Endodermal cell (in vitro differentiated cells): ENCODE data around the gene AGO3. TPM values are rescaled to one million over a fixed set of nuclear protein-coding genes. Genes with fewer than 3 reads are reported as not detected.
A peak's percentile ranks its signal among the peaks of the same experiment; 100 is the strongest.

ENCODE experiments used
- DNase-seq: peaks from one replicate; pipeline ENCODE4 v3.0.0-alpha.2; 2017
- H3K27ac ChIP-seq: 2 replicates; pipeline ENCODE4 v1.5.1; 2013; ENCODE audit warnings: mild to moderate bottlenecking, low read depth, low read length, moderate library complexity
- H3K27me3 ChIP-seq: 2 replicates; pipeline ENCODE4 v1.6.1; 2013; ENCODE audit warnings: mild to moderate bottlenecking, low read length, moderate library complexity; ENCODE audit not compliant: insufficient read depth, control insufficient read depth, poor library complexity, severe bottlenecking
- H3K36me3 ChIP-seq: 2 replicates; pipeline ENCODE4 v1.7.0; 2013; ENCODE audit warnings: mild to moderate bottlenecking, low read length, moderate library complexity; ENCODE audit not compliant: control insufficient read depth, insufficient read depth
- H3K4me1 ChIP-seq: one replicate; pipeline ENCODE4 v1.7.0; 2013; ENCODE audit warnings: low read length; ENCODE audit not compliant: control insufficient read depth, insufficient read depth
- H3K4me3 ChIP-seq: 2 replicates; pipeline ENCODE4 v1.5.1; 2013; ENCODE audit warnings: mild to moderate bottlenecking, low read length, moderate library complexity
- H3K9ac ChIP-seq: 2 replicates; pipeline ENCODE4 v1.6.1; 2013; ENCODE audit warnings: mild to moderate bottlenecking, low read length, moderate library complexity; ENCODE audit not compliant: poor library complexity, severe bottlenecking; ENCODE audit errors: extremely low read depth
- H3K9me3 ChIP-seq: 2 replicates; pipeline ENCODE4 v1.6.1; 2013; ENCODE audit warnings: mild to moderate bottlenecking, low read length, moderate library complexity; ENCODE audit not compliant: control insufficient read depth
- H3K27ac Mint-ChIP-seq: 2 replicates; pipeline ENCODE4 v1.8.0; 2020; ENCODE audit warnings: mixed read lengths
- H3K27me3 Mint-ChIP-seq: 2 replicates; pipeline ENCODE4 v1.8.0; 2021; ENCODE audit warnings: mild to moderate bottlenecking, mixed read lengths; ENCODE audit not compliant: insufficient read depth
- H3K36me3 Mint-ChIP-seq: 2 replicates; pipeline ENCODE4 v1.8.0; 2020; ENCODE audit warnings: low read depth, mixed read lengths
- H3K4me1 Mint-ChIP-seq: 2 replicates; pipeline ENCODE4 v1.8.0; 2020; ENCODE audit warnings: mixed read lengths
- H3K4me3 Mint-ChIP-seq: 2 replicates; pipeline ENCODE4 v1.8.0; 2020; ENCODE audit warnings: mild to moderate bottlenecking, moderate library complexity, mixed read lengths
- H3K9me3 Mint-ChIP-seq: 2 replicates; pipeline ENCODE4 v1.8.0; 2020; ENCODE audit warnings: mild to moderate bottlenecking, mixed read lengths
- CTCF ChIP-seq: fragments of 200-600 bp; sonication (generic); conservative IDR thresholded peaks from 2 replicates; pipeline ENCODE4 v1.5.0; 2021; ENCODE audit warnings: antibody characterized with exemption, mild to moderate bottlenecking
- WGBS, 2 experiments: methylation state at CpG; one replicate each; pipeline versions ENCODE4 v1.1.5 to v1.1.7; 2013; ENCODE audit warnings: missing lambda C conversion rate in 2 of 2, mixed read lengths in 1 of 2; ENCODE audit not compliant: insufficient coverage in 1 of 2, insufficient read length in 1 of 2; 5-methylcytosine and 5-hydroxymethylcytosine counted together
- total RNA-seq, 2 donors: library from RNA; stranded (reverse); fragmentation: NEBNext Ultra II Directional in 1 of 2; extraction: Animal tissue kit (Norgen Biotek cat#: 25700) in 1 of 2; gene quantifications; 2 replicates in 1 of 2; 3 replicates in 1 of 2; pipeline ENCODE4 v1.2.1, GENCODE V29; 2021

Gene AGO3
- total RNA-seq, 2 donors from 2014 or later: 32.8 to 39.8 TPM

- H3K4me3 ChIP-seq: no peak overlapping the region
- H3K27ac ChIP-seq: no peak overlapping the region
- 77% methylated on average over 2 of the region's 2 CpGs; no CpG with 5 or more reads in 1 of the 2 experiments for WGBS, 2 experiments
- no peak for TF ChIP-seq CTCF
- no peaks in the 10 kb centered on the region for H3K4me1 ChIP-seq
- no peak overlapping the region for H3K9ac ChIP-seq
- peaks cover 13% of the 10 kb centered on the region for H3K36me3 ChIP-seq
- Mint-ChIP-seq H3K4me1 (peaks cover 20% of the 10 kb centered on the region), H3K27ac (peak overlapping the region; percentile 24), H3K4me3 (no peak overlapping the region), H3K27me3 (no peaks in the 10 kb centered on the region), H3K9me3 (no peaks in the 10 kb centered on the region), H3K36me3 (peaks cover 2% of the 10 kb centered on the region)
- no peak for DNase-seq
- H3K9me3 ChIP-seq: no peaks in the 10 kb centered on the region
- H3K27me3 ChIP-seq: no peaks in the 10 kb centered on the region
Observed at GRCh38 chr1:35945327-35945726, 14.4 kb downstream of the AGO3 start.

GRCh38 chr1:35947547-35947946 lies 16.6 kb downstream of the AGO3 start:
- H3K4me3 Mint-ChIP-seq: no peak overlapping the region
- TF ChIP-seq CTCF: no peak
- peaks cover 20% of the 10 kb centered on the region for H3K4me1 Mint-ChIP-seq
- no peak for DNase-seq
- peaks cover 9% of the 10 kb centered on the region for H3K36me3 Mint-ChIP-seq
- no peaks in the 10 kb centered on the region for H3K27me3 Mint-ChIP-seq
- Histone ChIP-seq H3K4me3 (no peak overlapping the region), H3K9ac (no peak overlapping the region), H3K27ac (no peak overlapping the region), H3K4me1 (no peaks in the 10 kb centered on the region), H3K27me3 (no peaks in the 10 kb centered on the region), H3K9me3 (no peaks in the 10 kb centered on the region), H3K36me3 (peaks cover 22% of the 10 kb centered on the region)
- 92% methylated on average over 2 of the region's 2 CpGs for WGBS, 2 experiments
- peak overlapping the region; percentile 28 for H3K27ac Mint-ChIP-seq
- H3K9me3 Mint-ChIP-seq: no peaks in the 10 kb centered on the region

- Mint-ChIP-seq H3K36me3 (peaks cover 6% of the 10 kb centered on the region), H3K27me3 (no peaks in the 10 kb centered on the region), H3K4me3 (no peak overlapping the region), H3K27ac (no peak overlapping the region), H3K4me1 (no peaks in the 10 kb centered on the region), H3K9me3 (no peaks in the 10 kb centered on the region)
- Histone ChIP-seq H3K4me1 (no peaks in the 10 kb centered on the region), H3K27me3 (no peaks in the 10 kb centered on the region), H3K36me3 (peaks cover 13% of the 10 kb centered on the region), H3K27ac (no peak overlapping the region), H3K9me3 (no peaks in the 10 kb centered on the region), H3K4me3 (no peak overlapping the region), H3K9ac (no peak overlapping the region)
- DNase-seq: no peak
- 100% methylated on average over 1 of the region's 1 CpG for WGBS, 2 experiments
- no peak for TF ChIP-seq CTCF
Observed at GRCh38 chr1:35958558-35958957, 27.7 kb downstream of the AGO3 start.
